Measurements from ENCODE around the gene ZDHHC16. TPM values are rescaled to one million over a fixed set of nuclear protein-coding genes. Genes with fewer than 3 reads are reported as not detected.

The ZDHHC16 gene
- total RNA-seq, 2 donors from 2014 or later, result 30.8 to 42.4 TPM

- H3K27me3 ChIP-seq (replicated peaks; ENCODE audit: insufficient read depth), result no peaks in the 10 kb centered on the region
- DNase-seq (ENCODE audit: low spot score), result no peak
- no peaks in the 10 kb centered on the region for H3K36me3 ChIP-seq
- intact Hi-C loops (cut with DNase I), result no loop called here
- no peak overlapping the region for H3K4me3 ChIP-seq
- TF ChIP-seq POLR2A (IDR thresholded peaks at IDR 0.05), result no peak
- TF ChIP-seq CTCF (IDR thresholded peaks at IDR 0.05), result no peak
- TF ChIP-seq POLR2AphosphoS5 (IDR thresholded peaks at IDR 0.05), result no peak
- WGBS, result 56% methylated on average over 3 of the region's 3 CpGs
- no peaks in the 10 kb centered on the region for H3K9me3 ChIP-seq
- no peaks in the 10 kb centered on the region for H3K4me1 ChIP-seq (replicated peaks)
- no peak overlapping the region for H3K27ac ChIP-seq
These were observed 57.4 kb downstream of the ZDHHC16 start for GRCh38 chr10:97503406-97503805.

- Histone ChIP-seq H3K4me3 (no peak overlapping the region), H3K27ac (no peak overlapping the region), H3K4me1 (replicated peaks) (no peaks in the 10 kb centered on the region), H3K36me3 (no peaks in the 10 kb centered on the region), H3K9me3 (no peaks in the 10 kb centered on the region), H3K27me3 (replicated peaks; ENCODE audit: insufficient read depth) (no peaks in the 10 kb centered on the region)
- no peak for DNase-seq (ENCODE audit: low spot score)
- intact Hi-C loops (cut with DNase I), result no loop called here
- WGBS, result 61% methylated on average over 1 of the region's 1 CpG
- TF ChIP-seq CTCF (IDR thresholded peaks at IDR 0.05) (no peak), POLR2A (IDR thresholded peaks at IDR 0.05) (no peak), POLR2AphosphoS5 (IDR thresholded peaks at IDR 0.05) (no peak)
These were observed 59.2 kb downstream of the ZDHHC16 start for GRCh38 chr10:97505152-97505551.

- no peak for TF ChIP-seq CTCF (IDR thresholded peaks at IDR 0.05)
- TF ChIP-seq POLR2A (IDR thresholded peaks at IDR 0.05), result no peak
- TF ChIP-seq POLR2AphosphoS5 (IDR thresholded peaks at IDR 0.05), result no peak
- WGBS, result 85% methylated on average over 3 of the region's 3 CpGs
These were observed 60.4 kb downstream of the ZDHHC16 start for GRCh38 chr10:97506199-97506991.

More at GRCh38 chr10:97506199-97506991, 60.4 kb downstream of the ZDHHC16 start:
- Histone ChIP-seq H3K9me3 (no peaks in the 10 kb centered on the region), H3K4me1 (replicated peaks) (no peaks in the 10 kb centered on the region), H3K36me3 (no peaks in the 10 kb centered on the region), H3K4me3 (no peak overlapping the region), H3K27ac (no peak overlapping the region), H3K27me3 (replicated peaks; ENCODE audit: insufficient read depth) (no peaks in the 10 kb centered on the region)
- DNase-seq (ENCODE audit: low spot score), result no peak
- intact Hi-C loops (cut with DNase I), result no loop called here

Small RNA genes within 50 kb of the gene (small RNA-seq; reads per million reads assigned to genes)
- gene RF00019, result 0 reads per million in 2 donors

Other genes starting within 250 kb of the ZDHHC16 start
- 10 to 100 TPM; 10.4 to 37.1 TPM for gene ARHGAP19, start 153.5 kb upstream of the ZDHHC16 start, total RNA-seq
- 10 to 100 TPM; 18.0 to 20.1 TPM for gene FRAT1, start 126.9 kb upstream of the ZDHHC16 start, total RNA-seq
- 10 to 100 TPM; 43.0 to 45.3 TPM for gene FRAT2, start 111.4 kb upstream of the ZDHHC16 start, total RNA-seq
- 10 to 100 TPM; 14.9 to 38.6 TPM for gene RRP12, start 44.8 kb upstream of the ZDHHC16 start, total RNA-seq
- gene PGAM1, start 20.0 kb upstream of the ZDHHC16 start, total RNA-seq, result 100 to 1,000 TPM; 198 to 277 TPM
- 10 to 100 TPM; 21.8 to 30.8 TPM for gene EXOSC1, start 169 bp upstream of the ZDHHC16 start, total RNA-seq
- gene MMS19, start 52.2 kb downstream of the ZDHHC16 start, total RNA-seq, result 100 to 1,000 TPM in 1 of 2 donors, 10 to 100 TPM in 1; 41.5 to 207 TPM
- gene UBTD1, start 52.7 kb downstream of the ZDHHC16 start, total RNA-seq, result 10 to 100 TPM; 10.0 to 93.8 TPM
- 10 to 100 TPM in 1 of 2 donors, not detected in 1; 13.9 TPM for gene ANKRD2, start 126.6 kb downstream of the ZDHHC16 start, total RNA-seq
- gene HOGA1, start 138.2 kb downstream of the ZDHHC16 start, total RNA-seq, result 1 to 10 TPM; 1.0 to 2.7 TPM
- 10 to 100 TPM in 1 of 2 donors, not detected in 1; 14.0 TPM for gene C10orf62, start 143.5 kb downstream of the ZDHHC16 start, total RNA-seq
- gene MORN4, start 187.3 kb downstream of the ZDHHC16 start, total RNA-seq, result 1 to 10 TPM; 4.7 to 5.5 TPM
- 10 to 100 TPM; 12.3 to 26.2 TPM for gene PI4K2A, start 194.5 kb downstream of the ZDHHC16 start, total RNA-seq
- gene AVPI1, start 241.1 kb downstream of the ZDHHC16 start, total RNA-seq, result 10 to 100 TPM; 17.0 to 28.6 TPM